Measurements from ENCODE around the gene FDXACB1.
A peak's percentile ranks its signal among the peaks of the same experiment; 100 is the strongest.

FDXACB1 gene, protein sequence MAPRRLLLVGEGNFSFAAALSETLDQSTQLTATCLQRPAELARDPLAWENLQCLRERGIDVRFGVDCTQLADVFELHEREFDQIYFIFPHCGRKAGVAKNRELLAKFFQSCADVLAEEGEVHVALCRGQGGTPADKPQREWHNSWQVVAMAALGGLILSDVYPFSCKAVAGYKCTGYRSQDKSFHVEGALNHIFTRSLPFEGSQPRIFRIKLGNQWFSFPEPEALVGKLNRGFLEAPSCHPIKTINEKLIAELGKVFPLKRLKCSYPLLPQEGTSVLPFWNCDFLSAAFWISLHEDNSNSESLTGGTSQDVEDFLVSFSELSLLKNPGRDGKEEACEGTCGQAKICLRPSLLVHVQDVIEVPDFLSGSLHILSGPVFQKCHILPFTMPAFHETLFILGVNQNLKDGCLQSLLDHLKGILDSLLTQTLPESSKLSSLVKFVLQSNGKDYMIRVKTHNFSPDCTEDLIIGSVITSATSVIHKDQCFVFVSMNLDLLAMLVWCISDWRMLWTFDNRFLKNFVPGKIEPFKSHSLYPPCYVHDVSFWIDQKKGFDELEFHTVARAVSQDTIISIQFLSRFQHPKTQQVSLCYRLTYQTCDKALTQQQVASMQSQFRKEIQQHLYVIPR

DNA sequence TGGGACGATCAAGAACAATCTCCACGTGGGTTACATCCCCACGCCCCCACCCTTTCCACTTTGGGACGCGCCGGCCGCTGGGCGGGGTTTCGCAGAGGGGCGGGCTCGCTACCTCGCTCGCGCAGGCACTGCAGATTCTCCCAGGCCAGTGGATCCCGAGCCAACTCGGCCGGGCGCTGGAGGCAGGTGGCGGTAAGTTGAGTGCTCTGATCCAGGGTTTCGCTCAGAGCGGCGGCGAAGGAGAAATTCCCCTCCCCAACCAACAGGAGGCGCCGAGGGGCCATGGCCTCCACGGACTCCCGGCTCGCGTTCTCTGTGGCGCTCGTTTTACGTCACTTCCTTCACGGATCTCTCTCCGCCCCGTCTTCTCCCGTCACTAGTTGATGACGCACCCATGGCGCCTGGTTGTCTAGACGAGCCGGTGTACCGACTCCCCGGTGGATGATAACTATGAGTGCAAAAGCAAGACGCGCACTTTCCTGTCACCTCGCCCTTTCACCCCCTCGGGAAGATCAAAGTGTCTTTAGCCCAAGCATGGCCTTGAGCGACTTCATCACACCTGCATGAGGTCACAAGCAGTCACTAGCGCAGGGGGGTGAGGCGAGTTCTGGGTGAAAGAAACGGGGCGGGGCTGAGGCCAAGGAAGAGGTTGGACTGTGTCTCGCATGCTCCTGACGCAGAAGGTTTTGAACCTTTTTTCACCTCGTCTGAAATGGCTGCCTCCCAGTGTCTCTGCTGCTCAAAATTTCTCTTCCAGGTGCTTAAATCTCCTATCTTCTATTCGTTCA lies at the start of gene FDXACB1, which contains the start of gene CFAP68:
TSS of gene FDXACB1 (minus strand) at position 317 of the 788 bp plus-strand sequence. CDS start at position 284, 33 bp downstream.
TSS of gene CFAP68 (plus strand) at position 693 of the 788 bp plus-strand sequence. CDS start at position 713, 20 bp downstream.
- peak; percentile 88 for DNase-seq (ENCODE audit: low read depth)

DNA sequence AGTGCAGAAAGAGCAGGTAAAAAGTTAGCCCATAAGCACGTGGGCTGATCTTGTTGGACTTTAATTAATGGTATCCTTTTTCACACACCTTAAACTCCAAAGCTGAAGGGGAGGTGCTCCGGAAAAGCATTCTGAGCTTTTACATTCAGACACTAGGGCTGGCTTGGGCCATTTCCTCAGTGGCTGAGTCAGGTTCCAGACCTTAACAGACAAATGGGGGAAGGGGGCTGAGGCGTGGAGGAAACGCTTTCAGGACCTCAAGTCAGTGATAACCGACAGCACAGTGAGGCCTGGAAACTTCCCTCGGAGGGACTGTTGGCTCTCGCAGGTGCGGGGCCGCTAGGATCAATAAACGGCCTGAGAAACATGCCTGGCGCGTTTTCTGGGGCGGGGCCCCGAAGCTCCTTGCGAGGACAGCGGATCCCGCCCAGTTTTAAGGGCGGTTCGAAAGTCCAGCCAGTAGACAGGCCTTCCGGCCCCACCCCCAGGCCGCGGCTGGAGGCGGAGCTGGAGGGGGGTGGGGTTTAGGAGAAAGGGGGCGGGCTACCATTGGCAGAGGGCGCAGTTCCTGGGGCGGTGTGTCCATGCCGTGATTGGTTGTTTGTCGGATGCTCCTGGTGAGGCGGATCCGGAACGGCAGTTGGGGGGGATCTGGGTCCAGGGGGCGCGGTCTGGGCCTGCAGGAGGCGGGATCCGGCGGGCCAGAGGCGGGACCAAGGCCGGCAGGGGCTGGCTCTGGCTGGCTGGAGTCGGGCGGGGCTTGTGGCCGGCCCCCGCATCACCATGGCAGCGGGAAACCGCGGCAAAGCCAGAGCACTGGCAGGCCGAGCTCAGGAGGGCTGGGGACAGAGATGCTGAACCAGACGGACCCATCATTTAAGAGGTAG lies 47.8 kb upstream of the FDXACB1 start:
- DNase-seq (ENCODE audit: low read depth), result peak; percentile 91

- DNase-seq (ENCODE audit: low read depth), result no peak
Measured at GRCh38 chr11:111925953-111926352, 47.0 kb upstream of the FDXACB1 start.

- DNase-seq (ENCODE audit: low read depth), result no peak
Measured at GRCh38 chr11:111923951-111924350, 45.0 kb upstream of the FDXACB1 start.

GRCh38 chr11:111923351-111923788 lies 44.4 kb upstream of the FDXACB1 start:
- DNase-seq (ENCODE audit: low read depth), result no peak

DNA sequence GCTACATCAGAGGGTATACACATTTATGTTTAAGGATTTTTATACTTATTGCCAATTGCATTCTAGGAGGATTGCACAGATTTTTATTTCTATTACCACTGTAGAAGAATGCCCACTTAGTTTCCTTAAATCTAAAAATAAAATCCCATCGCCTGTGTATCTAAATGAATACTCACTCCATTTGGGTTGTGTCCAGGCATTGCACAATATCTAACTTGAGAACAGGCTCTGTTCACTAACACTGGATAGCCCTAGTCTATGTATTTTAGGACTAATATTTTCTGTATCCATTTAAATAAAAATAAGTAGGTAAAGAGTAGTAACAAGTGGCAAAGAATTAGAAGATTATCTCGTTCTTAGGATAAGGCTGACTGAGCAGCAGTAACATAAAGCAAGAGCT lies 43.8 kb upstream of the FDXACB1 start:
- DNase-seq (ENCODE audit: low read depth), result no peak

GRCh38 chr11:111921541-111922230 lies 42.7 kb upstream of the FDXACB1 start:
- DNase-seq (ENCODE audit: low read depth), result no peak

GRCh38 chr11:111920908-111921307 lies 41.9 kb upstream of the FDXACB1 start:
- DNase-seq (ENCODE audit: low read depth), result no peak

GRCh38 chr11:111918390-111919256 lies 39.7 kb upstream of the FDXACB1 start, which contains the start of gene C11orf52:
C11orf52 (plus strand) TSS chr11:111918913; CDS start chr11:111918973, 60 bp downstream.
- no peak for DNase-seq (ENCODE audit: low read depth)

- DNase-seq (ENCODE audit: low read depth), result no peak
Measured at GRCh38 chr11:111917788-111918187, 38.8 kb upstream of the FDXACB1 start.

DNA sequence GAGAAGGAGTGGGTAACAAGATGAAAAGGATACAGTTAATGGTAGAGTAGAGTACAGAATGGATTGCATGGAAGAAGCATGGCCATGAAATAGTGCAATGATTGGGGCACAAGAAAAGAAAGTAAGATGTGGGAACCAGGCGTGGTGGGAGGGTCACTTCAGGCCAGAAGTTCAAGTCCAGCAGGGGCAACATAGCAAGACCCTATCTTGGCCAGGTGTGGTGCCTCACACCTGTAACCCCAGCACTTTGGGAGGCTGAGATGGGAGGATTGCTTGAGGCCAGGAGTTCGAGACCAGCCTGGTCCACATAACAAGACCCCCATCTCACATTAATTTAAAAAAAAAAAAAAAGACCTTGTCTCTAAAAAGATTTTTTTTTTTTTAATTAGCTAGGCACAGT lies 38.3 kb upstream of the FDXACB1 start:
- no peak for DNase-seq (ENCODE audit: low read depth)

DNA sequence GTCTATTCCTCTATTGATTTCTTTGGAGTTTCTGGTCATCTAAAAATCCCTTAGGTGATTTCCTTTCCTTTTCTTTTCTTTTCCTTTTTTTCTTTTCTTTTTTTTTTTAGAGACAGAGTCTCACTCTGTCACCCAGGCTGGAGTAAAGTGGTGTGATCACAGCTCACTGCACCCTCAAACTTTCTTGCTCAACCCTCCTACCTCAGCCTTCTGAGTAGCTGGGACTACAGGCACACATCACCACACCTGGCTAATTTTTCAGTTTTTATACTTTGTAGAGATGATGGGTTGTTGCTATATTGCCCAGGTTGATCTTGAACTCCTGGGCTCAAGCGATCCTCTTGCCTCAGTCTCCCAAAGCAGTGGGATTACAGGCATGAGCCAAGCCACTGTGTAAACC lies 37.8 kb upstream of the FDXACB1 start:
- DNase-seq (ENCODE audit: low read depth), result no peak

- no peak for DNase-seq (ENCODE audit: low read depth)
Measured at GRCh38 chr11:111913997-111914396, 35.0 kb upstream of the FDXACB1 start.

- DNase-seq (ENCODE audit: low read depth), result no peak
Measured at GRCh38 chr11:111913031-111913861, 34.3 kb upstream of the FDXACB1 start.

GRCh38 chr11:111912535-111912934 lies 33.6 kb upstream of the FDXACB1 start, which contains the start of gene HSPB2:
HSPB2 (plus strand) TSS chr11:111912734; CDS start chr11:111912830, 96 bp downstream.
- no peak for DNase-seq (ENCODE audit: low read depth)

- no peak for DNase-seq (ENCODE audit: low read depth)
Measured at GRCh38 chr11:111911563-111912401, 32.8 kb upstream of the FDXACB1 start, which contains the start of gene CRYAB. CRYAB (minus strand) TSS chr11:111911770; CDS start chr11:111911724, 46 bp downstream.
